Nucleus accumbens (tissue), 56 donors: ENCODE measurements around the gene RANBP17.
"Not testable (repeated sequence)": the region's sequence is repeated elsewhere in the genome, so short reads cannot be mapped to it uniquely, and the experiment has no call there.

Experiments used
- DNase-seq, 56 donors: peaks; one replicate each; lab custom pipeline; 2025; lab: John Stamatoyannopoulos, UW

The RANBP17 gene

GRCh38 chr5:170937914-170938313 lies 76.1 kb downstream of the RANBP17 start:
- DNase-seq = no peak

GRCh38 chr5:170939178-170939577 lies 77.4 kb downstream of the RANBP17 start:
- DNase-seq = no peak

GRCh38 chr5:170941788-170942187 lies 80.0 kb downstream of the RANBP17 start:
- no peak for DNase-seq

GRCh38 chr5:170945275-170945674 lies 83.5 kb downstream of the RANBP17 start:
- DNase-seq = no peak

DNA sequence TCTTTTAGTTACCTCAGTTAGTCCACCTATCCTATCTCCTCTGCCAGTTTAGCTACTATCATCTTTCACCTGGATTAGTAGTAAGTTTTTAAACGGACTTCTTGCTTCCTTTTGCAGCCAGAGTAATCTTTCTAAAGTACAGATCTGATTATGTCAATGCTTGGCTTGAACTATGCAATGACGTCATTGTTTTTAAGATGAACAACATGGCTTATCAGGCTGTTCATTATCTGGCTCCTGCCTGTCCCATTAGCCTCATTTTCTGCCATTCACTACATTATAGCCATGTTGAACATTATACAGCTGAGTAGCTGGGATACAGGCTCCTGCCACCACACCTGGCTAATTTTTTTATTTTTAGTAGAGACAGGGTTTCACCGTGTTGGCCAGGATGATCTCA lies 98.7 kb downstream of the RANBP17 start:
- DNase-seq = no peak

GRCh38 chr5:170963521-170963920 lies 101.7 kb downstream of the RANBP17 start:
- no peak for DNase-seq

DNA sequence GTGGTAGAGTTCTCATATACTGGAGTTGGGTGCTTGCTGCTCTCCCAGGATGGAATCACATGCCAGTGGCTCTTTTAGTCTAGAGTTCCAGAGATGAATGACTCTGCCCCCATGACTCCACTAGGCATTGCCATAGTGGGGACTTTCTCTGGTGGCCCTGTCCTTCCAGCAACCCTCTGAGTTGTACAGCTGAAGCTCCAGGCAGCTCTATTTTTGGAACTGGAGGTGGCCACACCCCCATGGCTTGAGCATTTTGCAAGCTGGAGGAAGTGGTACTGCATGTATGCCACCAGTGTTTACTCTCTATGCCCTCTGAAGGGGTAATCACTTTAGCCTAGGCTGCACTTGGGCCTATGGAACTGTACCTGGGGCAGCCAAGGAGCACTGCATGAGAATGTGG lies 112.6 kb downstream of the RANBP17 start:
- DNase-seq = no peak

GRCh38 chr5:170980261-170980660 lies 118.4 kb downstream of the RANBP17 start:
- DNase-seq = not testable (repeated sequence)

- no peak for DNase-seq
These were observed 123.7 kb downstream of the RANBP17 start for GRCh38 chr5:170985486-170985885.

- DNase-seq = no peak
These were observed 124.8 kb downstream of the RANBP17 start for GRCh38 chr5:170986598-170986997.

- DNase-seq = no peak
These were observed 131.7 kb downstream of the RANBP17 start for GRCh38 chr5:170993476-170993875.

GRCh38 chr5:171010086-171010485 lies 148.3 kb downstream of the RANBP17 start:
- DNase-seq = no peak

GRCh38 chr5:171010816-171011215 lies 149.0 kb downstream of the RANBP17 start:
- no peak for DNase-seq

GRCh38 chr5:171023508-171023907 lies 161.7 kb downstream of the RANBP17 start:
- no peak for DNase-seq

- no peak for DNase-seq
These were observed 162.3 kb downstream of the RANBP17 start for GRCh38 chr5:171024084-171024483.

GRCh38 chr5:171029401-171029800 lies 167.6 kb downstream of the RANBP17 start:
- no peak for DNase-seq

- DNase-seq = no peak
These were observed 170.2 kb downstream of the RANBP17 start for GRCh38 chr5:171031977-171032376.

DNA sequence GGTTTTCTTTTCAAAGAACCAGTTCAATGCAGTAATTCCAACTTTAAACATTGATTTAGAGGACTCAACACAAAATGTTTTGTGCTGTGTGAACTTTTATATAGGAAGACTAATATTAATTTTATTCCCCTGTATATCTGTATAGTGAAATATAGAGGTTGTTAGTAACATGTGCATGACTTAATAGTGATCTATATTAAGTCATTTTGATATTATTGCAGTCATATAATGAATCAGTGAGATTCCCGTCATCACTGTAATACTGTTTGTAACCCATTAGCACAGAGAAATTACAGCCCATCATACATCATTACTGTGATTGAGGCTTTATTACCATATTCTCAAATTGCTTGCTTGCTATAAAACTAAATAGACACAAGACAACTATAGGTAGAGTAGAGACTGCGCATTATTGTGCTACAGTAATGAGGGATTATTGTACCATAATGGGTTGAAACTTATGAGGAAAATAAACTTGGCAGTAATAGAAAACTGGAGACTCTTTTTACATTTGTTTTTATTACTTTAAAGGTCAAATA lies 170.7 kb downstream of the RANBP17 start:
- no peak for DNase-seq

DNA sequence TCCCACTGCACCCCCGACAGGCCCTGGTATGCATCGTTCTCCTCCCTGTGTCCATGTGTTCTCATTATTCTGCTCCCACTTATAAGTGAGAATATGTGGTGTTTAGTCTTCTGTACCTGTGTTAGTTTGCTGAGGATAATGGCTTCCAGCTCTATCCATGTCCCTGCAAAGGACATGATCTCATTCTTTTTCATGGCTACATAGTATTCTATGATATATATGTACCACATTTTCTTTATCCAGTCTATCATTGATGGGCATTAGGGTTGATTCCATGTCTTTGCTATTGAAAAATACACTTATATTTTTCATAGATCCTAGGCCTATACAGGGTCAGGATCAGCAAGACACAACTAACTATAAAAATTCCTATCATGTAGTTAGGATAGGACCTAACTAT lies 180.1 kb downstream of the RANBP17 start:
- not testable (repeated sequence) for DNase-seq

DNA sequence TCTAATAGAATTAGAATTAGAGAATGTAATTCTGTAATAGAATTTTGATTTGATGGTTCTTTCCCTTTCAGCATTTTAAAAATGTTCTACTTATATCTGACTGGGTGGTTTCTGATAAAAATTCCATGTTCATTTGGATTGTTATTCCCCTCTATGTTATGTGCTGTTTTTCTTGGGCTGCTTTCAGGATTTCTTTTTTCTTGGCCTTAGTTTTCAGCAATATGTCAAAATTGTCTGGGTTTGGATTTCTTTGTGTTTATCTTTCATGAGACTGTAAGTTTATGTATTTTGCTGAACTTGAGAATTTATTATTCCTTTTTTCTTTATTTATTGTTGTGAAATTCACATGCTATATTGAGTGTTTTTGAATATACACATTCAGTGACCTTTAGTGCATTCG lies 189.1 kb downstream of the RANBP17 start:
- DNase-seq = no peak

DNA sequence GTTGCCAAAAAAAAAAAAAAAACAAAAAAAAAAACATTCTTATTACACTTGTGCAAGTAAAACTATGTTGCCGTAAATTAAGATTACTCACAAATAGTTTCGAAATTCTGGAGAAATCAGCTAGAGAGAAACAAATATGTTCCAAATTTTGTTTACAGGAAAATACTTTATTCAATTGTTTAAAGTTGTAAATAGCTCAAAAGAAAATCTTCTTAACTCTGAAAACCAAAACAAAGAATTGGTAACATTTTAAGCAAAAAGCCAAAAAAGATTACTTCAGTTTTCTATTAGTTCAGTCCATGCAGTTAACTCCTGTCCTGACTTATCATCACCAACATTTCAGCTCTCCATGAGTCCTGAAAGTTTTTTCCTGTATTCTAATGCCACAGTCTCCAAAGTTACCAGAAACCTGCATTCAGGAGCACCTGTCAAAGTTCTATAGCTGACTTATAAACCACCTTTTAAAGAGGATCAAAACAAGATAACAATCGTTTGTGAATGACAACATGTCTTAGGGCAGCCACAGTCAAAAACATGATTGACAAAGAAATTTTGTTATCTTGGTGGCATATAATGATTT lies 194.1 kb downstream of the RANBP17 start:
- no peak for DNase-seq

DNA sequence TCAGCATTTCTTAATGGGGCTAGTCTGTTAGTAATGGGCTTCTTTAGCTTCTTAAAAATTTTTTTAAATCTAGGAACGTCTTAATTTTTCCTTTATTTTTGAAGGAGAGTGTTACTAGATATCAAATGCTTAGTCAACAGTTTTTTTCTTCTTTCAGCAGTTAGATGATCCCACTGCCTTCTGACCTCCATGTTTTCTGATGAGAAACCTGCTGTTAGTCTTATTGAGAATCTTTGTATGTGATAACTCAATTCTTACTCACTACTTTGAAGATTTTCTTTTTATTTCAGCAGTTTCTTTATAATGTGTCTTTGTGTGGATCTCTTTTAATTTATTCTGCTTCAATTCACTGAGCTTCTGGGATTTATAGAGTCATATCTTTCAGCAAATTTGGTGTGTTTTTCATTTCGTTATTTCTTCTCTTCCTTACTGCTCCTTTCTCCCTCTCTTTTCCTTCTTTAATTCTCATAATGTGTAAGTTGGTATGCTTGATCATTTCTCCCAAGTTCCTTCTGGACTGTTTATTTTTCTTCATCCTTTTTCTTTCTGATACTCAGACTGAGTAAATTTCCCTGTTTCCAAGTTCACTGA lies 205.8 kb downstream of the RANBP17 start:
- no peak for DNase-seq

DNA sequence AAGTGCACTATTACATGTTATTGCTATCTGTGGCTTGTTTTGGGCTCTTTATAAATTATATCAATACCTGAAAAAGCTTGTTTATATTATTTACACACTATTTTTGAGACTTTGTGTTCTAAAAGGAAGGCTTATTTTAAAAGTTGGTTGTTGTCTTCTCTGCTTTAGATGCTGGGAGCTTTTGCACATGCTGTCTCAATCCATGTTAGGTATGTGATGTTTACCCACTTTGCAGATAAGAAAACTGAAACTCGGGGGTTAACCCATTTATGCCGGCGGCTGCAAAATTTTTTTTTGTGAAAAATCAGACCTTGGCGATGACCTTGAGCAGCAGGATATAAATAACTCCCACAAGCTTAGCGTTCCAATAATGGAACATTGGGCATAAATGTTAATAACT lies 212.9 kb downstream of the RANBP17 start:
- no peak for DNase-seq
